Measurements from ENCODE around the gene IL36G. TPM values are rescaled to one million over a fixed set of nuclear protein-coding genes. Genes with fewer than 3 reads are reported as not detected.

Gene IL36G
- total RNA-seq, 6 experiments from 2014 or later: not detected

DNA sequence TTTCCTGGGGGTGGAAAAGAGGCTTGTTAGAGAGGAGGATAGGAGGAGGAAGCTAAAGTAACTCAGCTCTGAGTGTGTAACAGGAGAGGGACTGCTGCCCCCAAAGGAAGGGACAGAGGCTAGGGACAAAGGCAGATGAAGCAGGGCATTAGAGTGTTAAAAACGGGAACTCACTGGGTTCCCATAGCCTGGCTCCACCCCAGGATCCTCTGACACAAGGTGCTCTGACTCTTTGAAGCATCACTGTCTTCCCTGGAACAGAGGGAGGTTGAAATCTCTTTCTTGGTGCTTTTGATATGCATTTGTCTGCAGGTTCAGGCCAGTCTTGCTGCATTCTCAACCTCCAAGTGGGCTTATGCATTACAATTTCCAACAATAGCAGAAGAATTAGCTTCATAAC, 50.3 kb downstream of the IL36G start:
- Mint-ChIP-seq H3K4me3 (no peak overlapping the region), H3K9me3 (no peaks in the 10 kb centered on the region), H3K4me1 (ENCODE audit: low read depth) (no peaks in the 10 kb centered on the region), H3K36me3 (ENCODE audit: low read depth) (no peaks in the 10 kb centered on the region), H3K27ac (no peak overlapping the region), H3K27me3 (ENCODE audit: insufficient read depth) (peaks cover 46% of the 10 kb centered on the region)
- TF ChIP-seq, protein P1, sequence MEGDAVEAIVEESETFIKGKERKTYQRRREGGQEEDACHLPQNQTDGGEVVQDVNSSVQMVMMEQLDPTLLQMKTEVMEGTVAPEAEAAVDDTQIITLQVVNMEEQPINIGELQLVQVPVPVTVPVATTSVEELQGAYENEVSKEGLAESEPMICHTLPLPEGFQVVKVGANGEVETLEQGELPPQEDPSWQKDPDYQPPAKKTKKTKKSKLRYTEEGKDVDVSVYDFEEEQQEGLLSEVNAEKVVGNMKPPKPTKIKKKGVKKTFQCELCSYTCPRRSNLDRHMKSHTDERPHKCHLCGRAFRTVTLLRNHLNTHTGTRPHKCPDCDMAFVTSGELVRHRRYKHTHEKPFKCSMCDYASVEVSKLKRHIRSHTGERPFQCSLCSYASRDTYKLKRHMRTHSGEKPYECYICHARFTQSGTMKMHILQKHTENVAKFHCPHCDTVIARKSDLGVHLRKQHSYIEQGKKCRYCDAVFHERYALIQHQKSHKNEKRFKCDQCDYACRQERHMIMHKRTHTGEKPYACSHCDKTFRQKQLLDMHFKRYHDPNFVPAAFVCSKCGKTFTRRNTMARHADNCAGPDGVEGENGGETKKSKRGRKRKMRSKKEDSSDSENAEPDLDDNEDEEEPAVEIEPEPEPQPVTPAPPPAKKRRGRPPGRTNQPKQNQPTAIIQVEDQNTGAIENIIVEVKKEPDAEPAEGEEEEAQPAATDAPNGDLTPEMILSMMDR (IDR thresholded peaks at IDR 0.05): no peak
- DNase-seq: no peak

GRCh38 chr2:113032737-113033136, 54.9 kb downstream of the IL36G start:
- TF ChIP-seq, protein P1 (IDR thresholded peaks at IDR 0.05): no peak
- H3K4me1 Mint-ChIP-seq (ENCODE audit: low read depth): no peaks in the 10 kb centered on the region
- H3K27ac Mint-ChIP-seq: no peak overlapping the region
- H3K9me3 Mint-ChIP-seq: no peaks in the 10 kb centered on the region
- no peak for DNase-seq
- no peak overlapping the region for H3K4me3 Mint-ChIP-seq
- peaks cover 50% of the 10 kb centered on the region for H3K27me3 Mint-ChIP-seq (ENCODE audit: insufficient read depth)
- no peaks in the 10 kb centered on the region for H3K36me3 Mint-ChIP-seq (ENCODE audit: low read depth)

- Mint-ChIP-seq H3K4me1 (ENCODE audit: low read depth) (no peaks in the 10 kb centered on the region), H3K27me3 (ENCODE audit: insufficient read depth) (peaks cover 50% of the 10 kb centered on the region)
These were observed 56.2 kb downstream of the IL36G start for GRCh38 chr2:113034016-113034415.

More at GRCh38 chr2:113034016-113034415, 56.2 kb downstream of the IL36G start:
- no peaks in the 10 kb centered on the region for H3K36me3 Mint-ChIP-seq (ENCODE audit: low read depth)
- no peak for DNase-seq
- H3K9me3 Mint-ChIP-seq: no peaks in the 10 kb centered on the region
- no peak overlapping the region for H3K4me3 Mint-ChIP-seq
- H3K27ac Mint-ChIP-seq: no peak overlapping the region
- TF ChIP-seq, protein P1 (IDR thresholded peaks at IDR 0.05): no peak

Other genes with a start within 250 kb of the IL36G start
- gene CKAP2L, start 213.4 kb upstream of the IL36G start, total RNA-seq (2021; fragmentation: NEBNext Ultra II Directional; extraction: Animal tissue kit (Norgen Biotek cat#: 25700)): 10 to 100 TPM; 10.6 to 35.7 (median 30.2) TPM
- gene IL1A, start 193.5 kb upstream of the IL36G start, total RNA-seq (2021; fragmentation: NEBNext Ultra II Directional; extraction: Animal tissue kit (Norgen Biotek cat#: 25700)): under 1 TPM in 1 of 6 experiments, not detected in 5; 0.07 TPM
- 1 to 10 TPM; 1.3 to 7.7 (median 6.0) TPM for gene IL1B, start 141.2 kb upstream of the IL36G start, total RNA-seq (2021; fragmentation: NEBNext Ultra II Directional; extraction: Animal tissue kit (Norgen Biotek cat#: 25700))
- gene IL37, start 66.8 kb upstream of the IL36G start, total RNA-seq (2021; fragmentation: NEBNext Ultra II Directional; extraction: Animal tissue kit (Norgen Biotek cat#: 25700)): not detected
- not detected for gene IL36A, start 27.5 kb downstream of the IL36G start, total RNA-seq (2021; fragmentation: NEBNext Ultra II Directional; extraction: Animal tissue kit (Norgen Biotek cat#: 25700))
- gene IL36B, start 74.9 kb downstream of the IL36G start, total RNA-seq (2021; fragmentation: NEBNext Ultra II Directional; extraction: Animal tissue kit (Norgen Biotek cat#: 25700)): not detected
- not detected for gene IL36RN, start 81.2 kb downstream of the IL36G start, total RNA-seq (2021; fragmentation: NEBNext Ultra II Directional; extraction: Animal tissue kit (Norgen Biotek cat#: 25700))
- gene IL1F10, start 90.0 kb downstream of the IL36G start, total RNA-seq (2021; fragmentation: NEBNext Ultra II Directional; extraction: Animal tissue kit (Norgen Biotek cat#: 25700)): not detected
- not detected for gene IL1RN, start 149.6 kb downstream of the IL36G start, total RNA-seq (2021; fragmentation: NEBNext Ultra II Directional; extraction: Animal tissue kit (Norgen Biotek cat#: 25700))
- gene PSD4, start 196.0 kb downstream of the IL36G start, total RNA-seq (2021; fragmentation: NEBNext Ultra II Directional; extraction: Animal tissue kit (Norgen Biotek cat#: 25700)): 1 to 10 TPM in 5 of 6 experiments, under 1 TPM in 1; 0.76 to 1.8 (median 1.1) TPM